Measurements from ENCODE around the gene KRTAP12-1.

GRCh38 chr21:44728716-44729115 lies 46.8 kb upstream of the KRTAP12-1 start:
- TF ChIP-seq POLR2A (IDR thresholded peaks at IDR 0.05) = no peak
- TF ChIP-seq, protein P1, sequence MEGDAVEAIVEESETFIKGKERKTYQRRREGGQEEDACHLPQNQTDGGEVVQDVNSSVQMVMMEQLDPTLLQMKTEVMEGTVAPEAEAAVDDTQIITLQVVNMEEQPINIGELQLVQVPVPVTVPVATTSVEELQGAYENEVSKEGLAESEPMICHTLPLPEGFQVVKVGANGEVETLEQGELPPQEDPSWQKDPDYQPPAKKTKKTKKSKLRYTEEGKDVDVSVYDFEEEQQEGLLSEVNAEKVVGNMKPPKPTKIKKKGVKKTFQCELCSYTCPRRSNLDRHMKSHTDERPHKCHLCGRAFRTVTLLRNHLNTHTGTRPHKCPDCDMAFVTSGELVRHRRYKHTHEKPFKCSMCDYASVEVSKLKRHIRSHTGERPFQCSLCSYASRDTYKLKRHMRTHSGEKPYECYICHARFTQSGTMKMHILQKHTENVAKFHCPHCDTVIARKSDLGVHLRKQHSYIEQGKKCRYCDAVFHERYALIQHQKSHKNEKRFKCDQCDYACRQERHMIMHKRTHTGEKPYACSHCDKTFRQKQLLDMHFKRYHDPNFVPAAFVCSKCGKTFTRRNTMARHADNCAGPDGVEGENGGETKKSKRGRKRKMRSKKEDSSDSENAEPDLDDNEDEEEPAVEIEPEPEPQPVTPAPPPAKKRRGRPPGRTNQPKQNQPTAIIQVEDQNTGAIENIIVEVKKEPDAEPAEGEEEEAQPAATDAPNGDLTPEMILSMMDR (IDR thresholded peaks at IDR 0.05) = no peak

Measured in testis (tissue), 2 donors.